Spleen (tissue), 11 donors: ENCODE measurements around the gene BLID. TPM values are rescaled to one million over a fixed set of nuclear protein-coding genes. Genes with fewer than 3 reads are reported as not detected.

Experiments used
- DNase-seq: peaks from one replicate; pipeline ENCODE4 v3.0.0-alpha.2; 2020
- H3K27ac ChIP-seq, 8 donors: fragments of 200-600 bp; sonication (generic) in 7 of 8; 1 replicate in 4 of 8; 2 replicates in 4 of 8; pipeline versions ENCODE4 v1.5.0 to v1.8.0; 2016 to 2021; ENCODE audit warnings: inconsistent platforms in 4 of 8, mild to moderate bottlenecking in 4 of 8, moderate library complexity in 1 of 8
- H3K27me3 ChIP-seq, 7 donors: fragments of 200-600 bp; sonication (generic) in 6 of 7; replicated peaks in 1 of 7; 1 replicate in 4 of 7; 2 replicates in 3 of 7; pipeline versions ENCODE4 v1.5.0 to v1.8.0; 2016 to 2021; ENCODE audit warnings: inconsistent platforms in 3 of 7, mild to moderate bottlenecking in 1 of 7
- H3K36me3 ChIP-seq, 6 donors: fragments of 200-600 bp; sonication (generic) in 5 of 6; 1 replicate in 4 of 6; 2 replicates in 2 of 6; pipeline versions ENCODE4 v1.5.0 to v1.8.0; 2016 to 2021; ENCODE audit warnings: inconsistent platforms in 2 of 6
- H3K4me1 ChIP-seq, 6 donors: fragments of 200-600 bp; sonication (generic) in 5 of 6; 1 replicate in 3 of 6; 2 replicates in 3 of 6; pipeline versions ENCODE4 v1.5.0 to v1.8.0; 2016 to 2021; ENCODE audit warnings: inconsistent platforms in 3 of 6
- H3K4me3 ChIP-seq, 8 donors: fragments of 200-600 bp; sonication (generic) in 7 of 8; 1 replicate in 4 of 8; 2 replicates in 4 of 8; pipeline versions ENCODE4 v1.5.0 to v1.8.0; 2016 to 2021; ENCODE audit warnings: inconsistent platforms in 4 of 8, mild to moderate bottlenecking in 4 of 8, moderate library complexity in 2 of 8
- H3K9me3 ChIP-seq, 8 donors: fragments of 200-600 bp; sonication (generic) in 7 of 8; 1 replicate in 4 of 8; 2 replicates in 4 of 8; pipeline versions ENCODE4 v1.5.0 to v1.8.0; 2016 to 2021; ENCODE audit warnings: inconsistent platforms in 4 of 8
- CTCF ChIP-seq, 11 experiments: fragments of 200-600 bp in 7 of 11; fragments of 450-650 bp in 4 of 11; sonication (generic) in 4 of 11; IDR thresholded peaks in 8 of 11; conservative IDR thresholded peaks in 3 of 11; 1 replicate in 7 of 11; 2 replicates in 4 of 11; pipeline versions ENCODE4 v1.4.0 to v1.8.0; 2016 to 2021; ENCODE audit warnings: antibody characterized with exemption in 11 of 11, inconsistent platforms in 4 of 11, mild to moderate bottlenecking in 1 of 11
- POLR2A ChIP-seq, 3 donors: fragments of 450-650 bp; IDR thresholded peaks; one replicate each; pipeline ENCODE4 v1.5.1; 2017; ENCODE audit warnings: antibody characterized with exemption in 3 of 3, mild to moderate bottlenecking in 1 of 3
- POLR2AphosphoS5 ChIP-seq, 3 donors: sonication (generic); formaldehyde crosslinking; IDR thresholded peaks; one replicate each; pipeline ENCODE4 v1.5.1; 2017; ENCODE audit warnings: antibody characterized with exemption in 3 of 3
- WGBS, 5 donors: extraction: QIAGEN DNeasy Blood & Tissue Kit in 3 of 5; methylation state at CpG; one replicate each; pipeline versions ENCODE4 v1.1.5 to v1.1.7; 2013 to 2018; 5-methylcytosine and 5-hydroxymethylcytosine counted together
- intact Hi-C: fragments of 100-400 bp; cut with DNase I; formaldehyde crosslinking; loops from one replicate; pipeline ENCODE4 v1.15.0; 2023; ENCODE audit warnings: low total_unique reads
- polyA plus RNA-seq, 3 donors: library from polyadenylated mRNA; stranded (reverse); fragments of 200-250 nt; gene quantifications; one replicate each; pipeline ENCODE4 v1.2.1, GENCODE V29; 2013
- total RNA-seq, 7 donors: library from RNA; depleted of rRNA in 3 of 7; stranded (reverse); fragments of >200 nt in 3 of 7; fragmentation: NEBNext Ultra II Directional in 4 of 7; extraction: Animal tissue kit (Norgen Biotek cat#: 25700) in 4 of 7; gene quantifications; one replicate each; pipeline versions ENCODE4 v1.1.0 to v1.2.1, GENCODE V29; 2016 to 2021
- donor health status: healthy with polysubstance abuse.
- donor health status: DM: no; HTN: no; CAD: no; lungs with moderate emphysema.
- donor health status: DM: no; HTN: no; CAD: no.
- donor health status: Bipolar disorder and iron deficiency.
- donor health status: healthy.
- donor health status: DM: no; HTN: no; CAD: no.
- donor health status: DM: yes; HTN: yes; CAD: no.

Gene BLID
- total and polyA plus RNA-seq, 10 donors = 0.61 to 0.64 TPM; not detected in 8

DNA sequence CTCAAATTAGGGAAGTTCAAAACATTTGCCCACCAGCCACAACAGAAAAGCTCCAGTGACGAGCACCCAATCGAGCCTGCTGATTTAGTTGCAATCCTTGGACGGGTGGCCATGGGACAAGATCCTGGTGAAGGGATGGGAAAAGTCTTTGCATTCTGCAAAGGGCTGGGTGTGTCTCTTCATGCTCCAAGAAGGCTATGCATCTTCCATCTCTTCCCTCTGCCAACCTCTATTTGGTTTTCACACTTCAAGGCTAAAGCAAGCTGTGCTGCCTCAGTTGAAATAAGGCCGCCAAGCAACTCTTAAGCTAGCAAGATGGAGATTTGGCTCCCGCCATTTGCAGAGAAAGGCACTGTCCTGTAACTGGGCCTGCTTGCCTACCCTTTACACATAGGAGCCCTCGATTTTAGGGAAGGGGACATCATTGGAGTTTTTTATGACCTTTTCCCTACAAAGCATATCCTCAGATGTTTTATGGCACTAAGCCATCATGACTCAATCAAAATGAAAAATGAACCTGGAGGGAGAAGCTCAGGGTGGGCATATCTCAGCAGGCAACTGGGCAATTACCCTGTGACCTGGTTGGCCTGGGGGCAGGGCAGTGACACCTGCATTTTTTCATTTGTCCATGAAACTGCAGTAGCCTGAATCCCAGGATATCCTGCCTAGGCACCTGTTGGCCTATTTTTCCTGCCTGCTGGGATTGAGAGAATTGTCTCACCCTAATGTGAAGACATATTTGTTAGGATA, 45.0 kb upstream of the BLID start:
- H3K4me1 ChIP-seq = peaks cover 0 to 12% (median 5%) of the 10 kb centered on the region in 6 donors
- H3K4me3 ChIP-seq = no peak overlapping the region
- WGBS, 5 donors = 67 to 78% (median 74%) methylated on average over 6 of the region's 6 CpGs
- no peak for DNase-seq
- no peaks in the 10 kb centered on the region for H3K27me3 ChIP-seq
- intact Hi-C loops = loop anchor here (10.0 kb wide), 1 partner anchor 346 kb away; no protein-coding TSS in a partner anchor
- no peaks in the 10 kb centered on the region for H3K9me3 ChIP-seq
- TF ChIP-seq POLR2AphosphoS5 (IDR thresholded peaks at IDR 0.05) (no peak), CTCF (IDR thresholded peaks at IDR 0.05 in 8 of 11, conservative IDR thresholded peaks at IDR 0.05 in 3 of 11) (no peak), POLR2A (IDR thresholded peaks at IDR 0.05) (no peak)
- no peaks in the 10 kb centered on the region for H3K36me3 ChIP-seq
- no peak overlapping the region for H3K27ac ChIP-seq

- no peak overlapping the region for H3K4me3 ChIP-seq
- no peaks in the 10 kb centered on the region for H3K9me3 ChIP-seq
- no peak for TF ChIP-seq CTCF (IDR thresholded peaks at IDR 0.05 in 8 of 11, conservative IDR thresholded peaks at IDR 0.05 in 3 of 11)
- TF ChIP-seq POLR2AphosphoS5 (IDR thresholded peaks at IDR 0.05) = no peak
- no peak for TF ChIP-seq POLR2A (IDR thresholded peaks at IDR 0.05)
- 80 to 91% (median 91%) methylated on average over 2 of the region's 2 CpGs for WGBS, 5 donors
- H3K27me3 ChIP-seq = no peaks in the 10 kb centered on the region
- intact Hi-C loops = loop anchor here (10.0 kb wide), 1 partner anchor 345 kb away; no protein-coding TSS in a partner anchor
- DNase-seq = no peak
- no peaks in the 10 kb centered on the region for H3K36me3 ChIP-seq
- no peak overlapping the region for H3K27ac ChIP-seq
- peaks cover 0 to 12% (median 5%) of the 10 kb centered on the region in 6 donors for H3K4me1 ChIP-seq
Observed at GRCh38 chr11:122159861-122160260, 43.8 kb upstream of the BLID start.

DNA sequence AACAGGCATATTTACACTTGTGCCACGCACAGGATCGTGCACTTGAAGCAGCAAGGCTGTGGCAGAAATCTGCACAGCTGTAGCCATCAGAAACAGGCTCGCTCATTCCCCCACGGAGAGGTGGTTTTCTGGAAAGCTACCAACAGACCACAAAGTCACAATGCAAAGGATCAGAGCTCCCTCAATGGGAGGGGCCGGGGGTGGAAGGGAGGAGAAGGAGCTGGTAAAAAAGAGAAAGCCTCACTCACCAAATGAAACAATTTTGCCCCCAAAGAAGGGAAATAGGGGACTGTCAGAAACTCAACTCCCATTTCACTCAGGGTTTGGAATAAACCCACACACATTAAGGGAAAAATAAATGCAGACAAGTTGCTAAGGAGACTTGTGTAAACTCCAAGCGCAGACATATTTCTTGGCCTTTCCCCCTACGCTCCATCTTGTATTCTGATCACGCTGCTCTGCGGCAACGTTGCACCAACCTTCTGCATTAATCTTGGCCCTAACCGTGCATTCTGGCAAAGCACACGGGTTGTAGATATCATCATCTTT, 43.2 kb upstream of the BLID start:
- WGBS, 5 donors = 58 to 85% (median 65%) methylated on average over 12 of the region's 12 CpGs
- no peak for DNase-seq
- H3K27me3 ChIP-seq = no peaks in the 10 kb centered on the region
- no peak overlapping the region for H3K4me3 ChIP-seq
- intact Hi-C loops = no loop called here
- peaks cover 0 to 12% (median 5%) of the 10 kb centered on the region in 6 donors for H3K4me1 ChIP-seq
- no peaks in the 10 kb centered on the region for H3K36me3 ChIP-seq
- peak overlapping the region in 1 of 8 donors; percentile 5 for H3K27ac ChIP-seq
- no peaks in the 10 kb centered on the region for H3K9me3 ChIP-seq
- TF ChIP-seq POLR2A (IDR thresholded peaks at IDR 0.05) (no peak), POLR2AphosphoS5 (IDR thresholded peaks at IDR 0.05) (no peak), CTCF (IDR thresholded peaks at IDR 0.05 in 8 of 11, conservative IDR thresholded peaks at IDR 0.05 in 3 of 11) (no peak)

DNA sequence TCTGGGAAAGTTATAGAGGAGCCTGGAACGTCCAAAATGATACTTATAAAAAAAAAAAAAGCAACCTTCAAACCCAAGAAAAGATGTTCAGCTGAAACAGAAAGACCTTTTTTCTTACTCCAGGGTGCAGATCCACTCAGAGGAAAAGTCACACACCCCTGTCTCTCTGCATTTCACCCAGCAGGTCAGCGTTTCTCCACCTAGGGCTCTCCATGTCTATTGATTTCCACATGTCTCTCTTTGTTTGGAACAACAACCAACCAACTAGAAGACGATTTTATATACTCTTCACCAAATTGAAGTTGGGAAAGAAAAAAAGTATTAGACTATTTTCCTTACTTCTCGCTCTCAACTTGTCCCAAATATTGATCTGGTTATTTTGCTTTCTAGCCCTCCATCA, 42.2 kb upstream of the BLID start:
- no peaks in the 10 kb centered on the region for H3K9me3 ChIP-seq
- intact Hi-C loops = no loop called here
- DNase-seq = no peak
- no peaks in the 10 kb centered on the region for H3K36me3 ChIP-seq
- WGBS, 5 donors = 65 to 77% (median 67%) methylated on average over 4 of the region's 4 CpGs
- no peak overlapping the region for H3K4me3 ChIP-seq
- peaks cover 0 to 12% (median 5%) of the 10 kb centered on the region in 6 donors for H3K4me1 ChIP-seq
- H3K27ac ChIP-seq = peak overlapping the region in 2 of 8 donors; percentile 51 to 63
- TF ChIP-seq CTCF (IDR thresholded peaks at IDR 0.05 in 8 of 11, conservative IDR thresholded peaks at IDR 0.05 in 3 of 11) (no peak), POLR2AphosphoS5 (IDR thresholded peaks at IDR 0.05) (no peak), POLR2A (IDR thresholded peaks at IDR 0.05) (no peak)
- H3K27me3 ChIP-seq = no peaks in the 10 kb centered on the region
